ENCODE data around the gene LRMDA.

GRCh38 chr10:76072384-76072783, 641.0 kb downstream of the LRMDA start:
- TF ChIP-seq CTCF (IDR thresholded peaks at IDR 0.05) (no peak), POLR2A (IDR thresholded peaks at IDR 0.05) (no peak)
